ENCODE measurements around the gene KRT12. TPM values are rescaled to one million over a fixed set of nuclear protein-coding genes. Genes with fewer than 3 reads are reported as not detected.

Gene KRT12
- total RNA-seq, 1 donor from 2014 or later = not detected

- Histone ChIP-seq H3K9me3 (ENCODE audit: control insufficient read depth in 3 of 3, low read length in 3 of 3) (no peaks in the 10 kb centered on the region), H3K27me3 (ENCODE audit: control insufficient read depth in 3 of 3, insufficient read depth in 3 of 3, low read length in 3 of 3) (no peaks in the 10 kb centered on the region), H3K27ac (ENCODE audit: low read depth, low read length) (no peak overlapping the region)
Observed at GRCh38 chr17:40848583-40849235, 18.3 kb downstream of the KRT12 start.

GRCh38 chr17:40846515-40847144, 20.4 kb downstream of the KRT12 start:
- Histone ChIP-seq H3K4me3 (ENCODE audit: low read length in 3 of 3) (no peak overlapping the region), H3K36me3 (ENCODE audit: control insufficient read depth in 3 of 3, insufficient read depth in 3 of 3, low read length in 3 of 3) (no peaks in the 10 kb centered on the region), H3K9ac (ENCODE audit: low read depth in 1 of 3, low read length in 3 of 3) (no peak overlapping the region), H3K27me3 (ENCODE audit: control insufficient read depth in 3 of 3, insufficient read depth in 3 of 3, low read length in 3 of 3) (no peaks in the 10 kb centered on the region), H3K9me3 (ENCODE audit: control insufficient read depth in 3 of 3, low read length in 3 of 3) (no peaks in the 10 kb centered on the region), H3K4me1 (ENCODE audit: control insufficient read depth in 3 of 3, insufficient read depth in 3 of 3, low read length in 3 of 3) (no peaks in the 10 kb centered on the region), H3K27ac (ENCODE audit: low read depth, low read length) (no peak overlapping the region)

More at GRCh38 chr17:40848583-40849235, 18.3 kb downstream of the KRT12 start:
- Histone ChIP-seq H3K36me3 (ENCODE audit: control insufficient read depth in 3 of 3, insufficient read depth in 3 of 3, low read length in 3 of 3) (no peaks in the 10 kb centered on the region), H3K4me1 (ENCODE audit: control insufficient read depth in 3 of 3, insufficient read depth in 3 of 3, low read length in 3 of 3) (no peaks in the 10 kb centered on the region), H3K9ac (ENCODE audit: low read depth in 1 of 3, low read length in 3 of 3) (no peak overlapping the region), H3K4me3 (ENCODE audit: low read length in 3 of 3) (no peak overlapping the region)

- Histone ChIP-seq H3K9me3 (ENCODE audit: control insufficient read depth in 3 of 3, low read length in 3 of 3) (no peaks in the 10 kb centered on the region), H3K36me3 (ENCODE audit: control insufficient read depth in 3 of 3, insufficient read depth in 3 of 3, low read length in 3 of 3) (no peaks in the 10 kb centered on the region), H3K9ac (ENCODE audit: low read depth in 1 of 3, low read length in 3 of 3) (no peak overlapping the region), H3K27me3 (ENCODE audit: control insufficient read depth in 3 of 3, insufficient read depth in 3 of 3, low read length in 3 of 3) (no peaks in the 10 kb centered on the region), H3K4me1 (ENCODE audit: control insufficient read depth in 3 of 3, insufficient read depth in 3 of 3, low read length in 3 of 3) (no peaks in the 10 kb centered on the region), H3K4me3 (ENCODE audit: low read length in 3 of 3) (no peak overlapping the region), H3K27ac (ENCODE audit: low read depth, low read length) (no peak overlapping the region)
Observed at GRCh38 chr17:40844671-40845107, 22.3 kb downstream of the KRT12 start.

GRCh38 chr17:40843242-40843641, 23.8 kb downstream of the KRT12 start:
- no peak overlapping the region for H3K9ac ChIP-seq (ENCODE audit: low read depth in 1 of 3, low read length in 3 of 3)
- no peaks in the 10 kb centered on the region for H3K4me1 ChIP-seq (ENCODE audit: control insufficient read depth in 3 of 3, insufficient read depth in 3 of 3, low read length in 3 of 3)
- no peak overlapping the region for H3K27ac ChIP-seq (ENCODE audit: low read depth, low read length)
- no peaks in the 10 kb centered on the region for H3K9me3 ChIP-seq (ENCODE audit: control insufficient read depth in 3 of 3, low read length in 3 of 3)
- H3K27me3 ChIP-seq (ENCODE audit: control insufficient read depth in 3 of 3, insufficient read depth in 3 of 3, low read length in 3 of 3) = no peaks in the 10 kb centered on the region
- no peaks in the 10 kb centered on the region for H3K36me3 ChIP-seq (ENCODE audit: control insufficient read depth in 3 of 3, insufficient read depth in 3 of 3, low read length in 3 of 3)
- no peak overlapping the region for H3K4me3 ChIP-seq (ENCODE audit: low read length in 3 of 3)

- no peaks in the 10 kb centered on the region for H3K9me3 ChIP-seq (ENCODE audit: control insufficient read depth in 3 of 3, low read length in 3 of 3)
- no peaks in the 10 kb centered on the region for H3K27me3 ChIP-seq (ENCODE audit: control insufficient read depth in 3 of 3, insufficient read depth in 3 of 3, low read length in 3 of 3)
- no peaks in the 10 kb centered on the region for H3K36me3 ChIP-seq (ENCODE audit: control insufficient read depth in 3 of 3, insufficient read depth in 3 of 3, low read length in 3 of 3)
- no peak overlapping the region for H3K9ac ChIP-seq (ENCODE audit: low read depth in 1 of 3, low read length in 3 of 3)
- H3K4me3 ChIP-seq (ENCODE audit: low read length in 3 of 3) = no peak overlapping the region
- H3K27ac ChIP-seq (ENCODE audit: low read depth, low read length) = no peak overlapping the region
- no peaks in the 10 kb centered on the region for H3K4me1 ChIP-seq (ENCODE audit: control insufficient read depth in 3 of 3, insufficient read depth in 3 of 3, low read length in 3 of 3)
Observed at GRCh38 chr17:40841246-40841645, 25.8 kb downstream of the KRT12 start.

GRCh38 chr17:40839194-40839593, 27.8 kb downstream of the KRT12 start:
- no peaks in the 10 kb centered on the region for H3K4me1 ChIP-seq (ENCODE audit: control insufficient read depth in 3 of 3, insufficient read depth in 3 of 3, low read length in 3 of 3)
- H3K4me3 ChIP-seq (ENCODE audit: low read length in 3 of 3) = no peak overlapping the region
- no peak overlapping the region for H3K9ac ChIP-seq (ENCODE audit: low read depth in 1 of 3, low read length in 3 of 3)
- no peaks in the 10 kb centered on the region for H3K9me3 ChIP-seq (ENCODE audit: control insufficient read depth in 3 of 3, low read length in 3 of 3)
- H3K27ac ChIP-seq (ENCODE audit: low read depth, low read length) = no peak overlapping the region
- peaks cover 3 to 10% (median 9%) of the 10 kb centered on the region in 3 donors for H3K36me3 ChIP-seq (ENCODE audit: control insufficient read depth in 3 of 3, insufficient read depth in 3 of 3, low read length in 3 of 3)
- H3K27me3 ChIP-seq (ENCODE audit: control insufficient read depth in 3 of 3, insufficient read depth in 3 of 3, low read length in 3 of 3) = no peaks in the 10 kb centered on the region

GRCh38 chr17:40836020-40836419, 31.0 kb downstream of the KRT12 start:
- Histone ChIP-seq H3K9me3 (ENCODE audit: control insufficient read depth in 3 of 3, low read length in 3 of 3) (no peaks in the 10 kb centered on the region), H3K4me3 (ENCODE audit: low read length in 3 of 3) (no peak overlapping the region), H3K27ac (ENCODE audit: low read depth, low read length) (no peak overlapping the region), H3K9ac (ENCODE audit: low read depth in 1 of 3, low read length in 3 of 3) (no peak overlapping the region), H3K36me3 (ENCODE audit: control insufficient read depth in 3 of 3, insufficient read depth in 3 of 3, low read length in 3 of 3) (peaks cover 3 to 13% (median 10%) of the 10 kb centered on the region in 3 donors), H3K4me1 (ENCODE audit: control insufficient read depth in 3 of 3, insufficient read depth in 3 of 3, low read length in 3 of 3) (no peaks in the 10 kb centered on the region), H3K27me3 (ENCODE audit: control insufficient read depth in 3 of 3, insufficient read depth in 3 of 3, low read length in 3 of 3) (no peaks in the 10 kb centered on the region)

- Histone ChIP-seq H3K9me3 (ENCODE audit: control insufficient read depth in 3 of 3, low read length in 3 of 3) (no peaks in the 10 kb centered on the region), H3K27ac (ENCODE audit: low read depth, low read length) (no peak overlapping the region), H3K27me3 (ENCODE audit: control insufficient read depth in 3 of 3, insufficient read depth in 3 of 3, low read length in 3 of 3) (no peaks in the 10 kb centered on the region), H3K4me3 (ENCODE audit: low read length in 3 of 3) (no peak overlapping the region), H3K36me3 (ENCODE audit: control insufficient read depth in 3 of 3, insufficient read depth in 3 of 3, low read length in 3 of 3) (peaks cover 3 to 13% (median 10%) of the 10 kb centered on the region in 3 donors), H3K9ac (ENCODE audit: low read depth in 1 of 3, low read length in 3 of 3) (no peak overlapping the region), H3K4me1 (ENCODE audit: control insufficient read depth in 3 of 3, insufficient read depth in 3 of 3, low read length in 3 of 3) (no peaks in the 10 kb centered on the region)
Observed at GRCh38 chr17:40833882-40834281, 33.1 kb downstream of the KRT12 start.

GRCh38 chr17:40832840-40833239, 34.2 kb downstream of the KRT12 start:
- Histone ChIP-seq H3K27ac (ENCODE audit: low read depth, low read length) (no peak overlapping the region), H3K36me3 (ENCODE audit: control insufficient read depth in 3 of 3, insufficient read depth in 3 of 3, low read length in 3 of 3) (peaks cover 3 to 13% (median 10%) of the 10 kb centered on the region in 3 donors), H3K4me1 (ENCODE audit: control insufficient read depth in 3 of 3, insufficient read depth in 3 of 3, low read length in 3 of 3) (peaks cover 0 to 4% (median 0%) of the 10 kb centered on the region in 3 donors), H3K27me3 (ENCODE audit: control insufficient read depth in 3 of 3, insufficient read depth in 3 of 3, low read length in 3 of 3) (no peaks in the 10 kb centered on the region), H3K9ac (ENCODE audit: low read depth in 1 of 3, low read length in 3 of 3) (no peak overlapping the region), H3K9me3 (ENCODE audit: control insufficient read depth in 3 of 3, low read length in 3 of 3) (no peaks in the 10 kb centered on the region), H3K4me3 (ENCODE audit: low read length in 3 of 3) (no peak overlapping the region)

GRCh38 chr17:40830085-40830776, 36.8 kb downstream of the KRT12 start:
- peaks cover 0 to 4% (median 0%) of the 10 kb centered on the region in 3 donors for H3K4me1 ChIP-seq (ENCODE audit: control insufficient read depth in 3 of 3, insufficient read depth in 3 of 3, low read length in 3 of 3)
- no peaks in the 10 kb centered on the region for H3K27me3 ChIP-seq (ENCODE audit: control insufficient read depth in 3 of 3, insufficient read depth in 3 of 3, low read length in 3 of 3)
- H3K4me3 ChIP-seq (ENCODE audit: low read length in 3 of 3) = no peak overlapping the region
- no peak overlapping the region for H3K27ac ChIP-seq (ENCODE audit: low read depth, low read length)
- peaks cover 3 to 13% (median 7%) of the 10 kb centered on the region in 3 donors for H3K36me3 ChIP-seq (ENCODE audit: control insufficient read depth in 3 of 3, insufficient read depth in 3 of 3, low read length in 3 of 3)
- H3K9me3 ChIP-seq (ENCODE audit: control insufficient read depth in 3 of 3, low read length in 3 of 3) = no peaks in the 10 kb centered on the region
- H3K9ac ChIP-seq (ENCODE audit: low read depth in 1 of 3, low read length in 3 of 3) = no peak overlapping the region

All from skeletal muscle tissue (tissue), 4 donors.